Liver (tissue), 3 donors: ENCODE measurements around the gene MAN1C1.

ENCODE experiments used
- CTCF ChIP-seq: fragments of 150-350 bp; IDR thresholded peaks from 2 replicates; pipeline ENCODE4 v1.5.1; 2017; ENCODE audit warnings: improper control_type of control experiment, low read depth, low read length; ENCODE audit not compliant: missing input control
- EGR1 ChIP-seq, 2 donors: IDR thresholded peaks; 2 replicates each; pipeline ENCODE4 v1.6.1; 2016 to 2018; ENCODE audit warnings: antibody characterized with exemption in 2 of 2, low read depth in 2 of 2
- HNF4A ChIP-seq, 2 donors: conservative IDR thresholded peaks; 2 replicates each; pipeline ENCODE4 v1.6.1; 2016; ENCODE audit warnings: antibody characterized with exemption in 2 of 2, mild to moderate bottlenecking in 2 of 2
- JUND ChIP-seq, 2 donors: IDR thresholded peaks; 2 replicates each; pipeline ENCODE4 v1.6.1; 2016; ENCODE audit warnings: antibody characterized with exemption in 2 of 2
- RAD21 ChIP-seq, 2 donors: IDR thresholded peaks; 2 replicates each; pipeline ENCODE4 v1.6.1; 2016; ENCODE audit warnings: antibody characterized with exemption in 2 of 2, mild to moderate bottlenecking in 2 of 2
- REST ChIP-seq: IDR thresholded peaks from 2 replicates; pipeline ENCODE4 v1.6.1; 2016; ENCODE audit warnings: antibody characterized with exemption, mild to moderate bottlenecking
- YY1 ChIP-seq: IDR thresholded peaks from 2 replicates; pipeline ENCODE4 v1.6.1; 2016; ENCODE audit warnings: antibody characterized with exemption, mild to moderate bottlenecking
- ZBTB33 ChIP-seq: IDR thresholded peaks from 2 replicates; pipeline ENCODE4 v1.6.1; 2016; ENCODE audit warnings: antibody characterized with exemption
- donor health status: healthy.
- donor health status: healthy.

GRCh38 chr1:25817840-25818501 lies 201.4 kb downstream of the MAN1C1 start:
- TF ChIP-seq REST (no peak), CTCF (no peak), RAD21 (IDR thresholded peaks at IDR 0.05) (no peak), HNF4A (conservative IDR thresholded peaks at IDR 0.05) (no peak), ZBTB33 (no peak), EGR1 (IDR thresholded peaks at IDR 0.05; ENCODE audit: low read depth in 2 of 2) (no peak), JUND (IDR thresholded peaks at IDR 0.05) (no peak), YY1 (no peak)
